GM21737 (cell line): ENCODE measurements around the gene SH3PXD2A.
"Not testable (repeated sequence)": the region's sequence is repeated elsewhere in the genome, so short reads cannot be mapped to it uniquely, and the experiment has no call there.

ENCODE experiments used
- ATAC-seq: cut with Tn5 transposase; IDR thresholded peaks from one replicate; pipeline ENCODE4 v1.9.1; 2021; ENCODE audit warnings: mild to moderate bottlenecking, moderate library complexity; ENCODE audit not compliant: unreplicated experiment

The SH3PXD2A gene

DNA sequence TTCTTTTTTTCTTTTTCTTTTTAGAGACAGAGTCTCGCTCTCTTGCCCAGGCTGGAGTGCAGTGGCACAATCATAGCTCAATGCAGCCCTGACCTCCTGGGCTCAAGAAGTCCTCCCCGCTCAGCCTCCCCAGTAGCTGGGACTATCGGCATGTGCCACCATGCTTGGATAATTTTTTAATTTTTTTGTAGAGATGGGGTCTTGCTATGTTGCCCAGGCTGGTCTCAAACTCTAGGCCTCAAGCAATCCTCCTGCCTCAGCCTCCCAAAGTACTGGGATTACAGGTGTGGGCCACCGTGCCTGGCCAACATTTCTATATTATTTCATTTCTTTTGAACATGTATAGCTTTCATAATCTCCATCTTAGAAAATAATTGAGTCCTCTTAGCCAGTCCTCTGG, 42.1 kb downstream of the SH3PXD2A start:
- not testable (repeated sequence) for ATAC-seq

DNA sequence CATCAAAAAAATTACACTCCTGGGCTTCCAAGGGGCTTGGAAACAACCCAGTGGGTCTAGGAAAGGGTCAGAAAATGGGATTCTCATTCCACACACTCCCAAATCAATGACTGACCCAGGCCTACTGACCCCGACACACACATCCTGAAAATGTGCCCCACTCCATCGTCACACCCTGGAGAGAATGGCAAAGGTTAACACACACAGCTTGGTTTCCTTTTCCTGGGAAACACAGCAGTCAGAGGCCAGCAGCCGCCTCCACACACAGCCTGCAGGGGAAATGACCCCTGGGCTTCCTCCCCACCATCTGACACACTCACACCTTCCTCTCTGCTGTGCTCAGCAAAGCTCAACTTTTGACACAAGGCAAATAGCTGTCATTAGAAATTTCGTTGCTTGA, 42.9 kb downstream of the SH3PXD2A start:
- no peak for ATAC-seq

DNA sequence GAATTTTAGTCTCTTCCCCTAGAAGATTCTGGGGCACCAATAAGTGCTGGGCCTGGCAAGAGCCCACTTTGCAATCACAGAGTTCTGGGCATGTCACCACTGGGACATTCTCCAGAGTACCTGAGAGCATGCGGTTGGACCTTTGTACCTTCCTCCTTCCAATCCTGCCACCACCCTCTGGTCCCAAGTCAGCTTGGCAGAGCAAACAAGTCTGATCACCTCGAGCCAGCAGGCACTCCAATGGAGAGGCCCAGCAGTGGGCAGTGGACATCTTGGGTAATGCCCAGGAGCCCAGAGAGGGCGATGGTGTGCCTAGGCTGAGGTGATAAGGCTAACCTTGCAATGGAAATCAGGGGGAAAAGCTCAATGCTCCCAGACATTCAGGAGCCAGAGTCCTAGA, 43.4 kb downstream of the SH3PXD2A start:
- ATAC-seq = no peak

DNA sequence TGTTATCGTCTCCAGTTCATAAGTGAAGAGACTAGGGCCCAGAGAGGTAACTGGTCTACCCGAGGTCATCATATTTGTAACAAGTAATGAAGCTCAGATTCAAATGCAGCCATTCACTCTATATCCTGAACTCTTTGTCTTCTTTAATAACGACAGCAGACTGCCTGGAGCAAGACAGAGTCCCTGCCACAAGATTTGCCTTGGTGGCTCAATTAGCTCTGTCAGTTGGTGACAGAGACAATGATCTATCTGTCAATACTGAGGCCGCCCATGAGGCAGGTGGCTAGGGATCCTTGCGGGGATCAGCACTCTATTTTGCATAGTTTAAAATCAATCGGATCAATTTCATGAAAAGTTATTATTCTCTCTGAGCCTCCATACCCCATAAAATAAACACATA, 43.9 kb downstream of the SH3PXD2A start:
- no peak for ATAC-seq

DNA sequence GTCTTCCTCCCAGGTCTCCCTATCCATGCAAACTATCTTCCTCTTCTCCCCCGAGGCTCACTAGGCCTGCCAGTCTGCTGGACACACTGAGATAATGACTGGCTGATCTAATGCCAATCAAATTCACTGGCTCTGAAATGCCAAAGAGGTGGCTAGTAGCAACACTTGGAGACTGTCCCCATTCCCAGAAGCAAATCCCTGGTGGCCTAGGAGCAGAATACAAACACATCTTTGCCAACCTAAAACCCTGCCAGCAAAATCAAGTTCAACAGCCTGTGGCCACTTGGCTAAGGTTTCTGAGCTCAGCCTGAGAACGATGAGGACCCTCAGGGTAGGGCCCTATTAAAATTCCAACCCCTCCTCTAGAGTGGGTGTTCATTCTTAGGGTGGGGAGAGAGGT, 46.6 kb downstream of the SH3PXD2A start:
- ATAC-seq = no peak

DNA sequence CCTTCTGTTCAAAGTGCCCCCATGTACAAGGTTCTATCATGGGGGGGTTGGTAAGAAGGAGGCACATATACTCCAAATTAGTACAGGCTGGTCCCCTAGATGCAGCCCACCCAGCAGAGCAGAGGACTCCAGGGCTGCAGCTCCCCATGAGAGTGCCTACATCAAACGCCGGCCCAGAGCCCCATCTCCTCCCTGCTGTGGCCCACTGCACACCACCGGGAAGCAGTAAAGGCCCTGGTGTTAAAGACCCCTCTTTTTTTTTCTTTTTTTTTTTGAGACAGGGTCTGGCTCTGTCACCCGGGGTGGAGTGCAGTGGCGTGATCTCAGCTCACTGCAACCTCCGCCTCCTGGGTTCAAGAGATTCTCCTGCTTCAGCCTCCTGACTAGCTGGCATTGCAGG, 47.4 kb downstream of the SH3PXD2A start:
- no peak for ATAC-seq

DNA sequence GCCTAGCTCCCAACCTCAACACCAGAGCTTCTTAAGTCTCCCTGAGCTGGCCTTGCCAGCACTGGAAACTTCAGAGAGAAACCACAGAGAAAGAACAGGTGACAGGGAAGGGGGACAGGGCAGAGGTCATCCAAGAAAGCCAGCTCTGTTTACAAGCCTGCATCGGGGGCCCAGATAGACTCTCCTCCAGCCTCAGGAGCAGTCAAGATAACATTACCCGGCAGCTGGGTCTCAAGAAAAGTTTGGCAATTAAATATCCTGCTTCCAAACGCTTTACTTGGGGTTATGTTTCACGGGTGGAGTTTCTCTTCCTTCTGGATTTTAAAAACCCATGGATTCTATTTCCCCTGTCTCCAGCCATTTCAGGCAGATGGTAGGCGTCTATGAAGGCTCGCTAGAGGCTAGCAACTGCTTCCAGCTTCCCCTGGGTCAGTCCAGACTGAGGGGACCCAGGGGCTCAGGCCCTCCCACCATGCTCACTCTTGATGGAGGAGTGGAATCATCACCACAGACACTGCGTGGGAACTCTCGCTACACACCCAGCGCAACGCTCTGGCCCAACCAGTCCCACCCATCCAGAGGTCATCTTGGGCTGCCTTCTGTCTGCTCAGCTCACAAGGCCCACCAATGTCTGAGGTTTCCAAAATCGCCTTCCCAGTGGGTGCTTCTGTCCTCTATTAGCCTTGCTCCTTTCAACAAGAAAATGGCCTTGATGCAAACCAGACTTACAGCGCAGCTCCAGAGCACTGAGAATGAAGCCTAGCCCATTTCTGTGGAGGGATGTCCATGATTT, 48.8 kb downstream of the SH3PXD2A start:
- no peak for ATAC-seq

DNA sequence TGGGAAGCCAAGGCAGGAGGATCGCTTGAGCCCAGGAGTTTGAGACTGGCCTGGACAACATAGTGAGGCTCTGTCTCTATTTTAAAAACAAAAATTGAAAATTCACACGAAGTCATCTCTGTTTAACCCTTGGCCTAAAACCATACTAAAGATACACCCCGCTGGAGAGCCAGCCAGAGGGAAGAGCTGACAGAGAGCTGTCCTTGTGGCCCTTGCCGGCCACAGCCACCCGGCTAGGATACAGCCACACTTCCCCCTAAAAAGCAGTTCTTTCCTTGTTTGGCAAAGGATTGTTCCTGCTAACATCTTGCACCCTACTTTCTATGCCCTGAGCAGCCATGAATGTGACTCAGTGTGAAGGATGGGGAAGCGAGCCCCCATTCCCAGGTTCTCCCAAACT, 49.6 kb downstream of the SH3PXD2A start:
- no peak for ATAC-seq

DNA sequence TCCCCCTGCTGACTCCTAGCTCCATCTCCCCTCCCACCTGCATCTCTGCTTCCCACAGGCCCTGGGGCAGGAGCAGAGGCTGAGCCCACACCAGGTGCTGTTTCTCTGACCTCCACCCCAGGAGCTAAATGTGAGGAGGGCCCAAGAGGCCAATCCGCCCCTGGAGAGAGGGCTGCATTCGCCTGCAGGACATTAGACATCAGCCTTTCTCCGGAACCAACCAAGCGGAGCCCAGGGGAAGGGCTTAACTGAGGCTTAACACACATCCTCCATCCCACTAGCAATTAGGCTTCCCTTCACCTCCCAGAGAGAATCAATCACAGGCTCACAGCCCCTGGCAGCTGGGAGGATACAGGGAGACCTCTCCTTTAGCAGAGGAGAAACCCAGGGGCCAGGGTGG, 50.5 kb downstream of the SH3PXD2A start:
- ATAC-seq = no peak

DNA sequence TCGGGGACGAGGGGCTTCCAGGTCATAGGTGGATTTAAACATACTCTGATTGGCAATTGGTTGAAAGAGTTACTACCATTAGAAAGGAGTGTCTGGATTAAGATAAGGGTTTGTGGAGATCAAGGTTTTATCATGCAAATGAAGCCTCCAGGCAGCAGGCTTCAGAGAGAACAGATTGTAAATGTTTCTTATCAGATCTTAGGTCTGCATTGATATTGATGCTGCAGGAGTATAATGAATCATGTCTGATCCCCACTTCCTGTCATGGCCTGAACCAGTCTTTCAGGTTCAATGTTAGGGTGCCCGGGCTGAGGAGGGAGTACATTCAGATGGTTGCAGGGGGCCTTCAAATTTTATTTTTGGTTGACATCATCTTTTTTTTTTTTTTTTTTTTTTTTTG, 51.4 kb downstream of the SH3PXD2A start:
- ATAC-seq = no peak

DNA sequence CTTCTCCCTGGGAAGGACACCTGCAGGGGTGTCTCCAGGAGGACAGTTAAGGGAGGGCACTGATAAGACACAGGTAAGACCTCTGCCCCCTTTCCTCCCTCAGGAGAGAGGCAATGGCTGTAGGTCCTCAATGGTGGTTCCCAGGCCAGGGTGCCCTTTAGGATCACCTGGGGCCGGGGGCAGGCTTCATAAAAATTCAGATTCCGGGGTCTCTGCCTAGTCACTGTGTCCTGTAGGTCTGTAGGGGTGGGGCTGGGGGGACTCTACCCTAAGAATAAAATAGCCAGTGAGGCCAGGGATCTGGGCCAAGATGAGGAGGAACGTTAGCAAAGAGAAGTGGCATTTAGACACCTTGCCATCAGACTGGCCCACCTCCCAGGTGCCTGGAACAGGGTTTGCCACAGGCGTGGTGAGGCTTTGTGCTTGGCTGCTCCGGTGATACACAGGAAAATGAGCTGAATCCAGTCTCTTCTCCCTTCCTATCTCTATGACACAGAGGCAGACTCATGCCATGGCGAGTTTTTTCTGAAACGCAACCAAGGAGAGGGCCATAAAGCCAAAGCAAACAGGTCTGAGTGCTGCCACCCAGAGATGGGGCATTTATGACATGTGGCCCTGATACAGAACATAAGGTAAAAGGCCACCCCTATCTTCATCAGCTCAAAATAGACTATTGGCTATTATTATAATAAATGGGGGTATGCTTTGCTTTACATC, 52.6 kb downstream of the SH3PXD2A start:
- ATAC-seq = no peak

DNA sequence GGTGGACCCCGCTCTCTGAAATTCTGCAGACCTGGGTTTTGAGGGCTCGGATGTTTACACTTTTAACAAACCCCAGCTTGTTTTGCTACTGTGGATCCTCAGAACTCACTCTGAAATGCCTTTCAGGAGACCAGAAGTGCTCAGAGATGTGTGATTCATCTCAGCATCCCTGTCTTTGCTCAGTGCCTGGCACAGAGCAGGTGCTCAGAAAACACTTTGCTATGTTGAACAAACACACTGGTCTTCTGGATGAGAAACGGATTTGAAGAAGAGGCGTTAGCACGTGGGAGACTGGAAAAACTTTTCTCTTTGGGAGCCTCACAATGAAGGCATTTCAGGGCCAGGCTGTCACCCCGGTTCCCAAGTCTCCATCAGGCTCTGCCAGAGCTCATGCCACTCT, 53.3 kb downstream of the SH3PXD2A start:
- no peak for ATAC-seq

DNA sequence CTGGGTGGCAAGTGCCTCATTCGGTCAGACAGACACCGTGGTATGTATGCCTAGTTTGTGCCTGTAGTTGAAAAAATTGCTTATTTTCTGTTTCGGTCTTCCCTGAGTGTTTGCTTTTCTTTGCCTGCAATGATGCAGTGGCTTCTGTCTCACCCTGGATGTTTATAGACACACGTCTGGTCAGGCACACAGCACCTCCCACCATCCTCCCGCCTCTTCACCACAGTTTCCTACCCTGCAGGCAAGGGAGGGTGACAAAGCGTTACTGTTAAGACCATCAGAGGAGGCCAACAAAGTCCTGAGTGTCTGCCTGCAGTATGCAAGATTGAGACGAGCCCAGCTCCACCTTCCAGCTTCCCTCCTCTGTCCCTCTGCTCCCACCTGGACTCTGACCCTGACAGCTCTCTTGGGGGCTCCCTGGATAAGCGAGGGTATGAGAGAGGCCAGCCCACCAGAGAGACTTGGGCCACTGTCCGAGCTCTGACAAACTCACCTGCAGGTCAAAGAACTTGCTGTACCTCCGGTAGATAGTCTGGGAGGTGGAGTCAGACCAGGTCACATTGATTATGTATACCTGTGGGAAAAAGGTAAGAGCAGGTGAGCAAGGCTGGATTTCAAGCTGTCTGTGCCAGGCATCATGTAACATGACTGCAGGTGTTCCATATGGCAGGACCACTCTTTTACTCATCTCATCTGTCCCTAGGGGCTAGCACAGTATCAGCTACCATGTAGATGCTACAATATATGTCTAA, 54.4 kb downstream of the SH3PXD2A start:
- ATAC-seq = peak; percentile 93

DNA sequence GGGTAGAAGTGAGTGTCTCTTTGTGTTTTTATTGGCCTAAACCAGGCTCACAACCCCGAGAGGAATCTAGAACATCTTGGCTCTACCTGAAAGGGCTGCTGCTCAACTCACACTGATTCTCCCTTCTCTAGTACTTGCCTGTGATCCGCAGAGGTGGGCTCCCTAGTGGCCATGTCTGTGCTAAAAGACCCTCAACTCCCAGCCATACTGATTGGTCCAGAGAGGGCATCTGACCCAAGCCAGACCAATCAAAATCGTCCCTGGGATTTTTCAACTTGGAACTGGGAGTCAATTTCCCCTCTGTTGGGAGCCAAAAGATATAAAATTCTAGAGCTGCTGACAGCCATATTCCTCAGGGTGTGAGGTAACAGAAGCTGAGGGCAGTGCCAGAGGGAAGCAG, 55.3 kb downstream of the SH3PXD2A start:
- no peak for ATAC-seq

DNA sequence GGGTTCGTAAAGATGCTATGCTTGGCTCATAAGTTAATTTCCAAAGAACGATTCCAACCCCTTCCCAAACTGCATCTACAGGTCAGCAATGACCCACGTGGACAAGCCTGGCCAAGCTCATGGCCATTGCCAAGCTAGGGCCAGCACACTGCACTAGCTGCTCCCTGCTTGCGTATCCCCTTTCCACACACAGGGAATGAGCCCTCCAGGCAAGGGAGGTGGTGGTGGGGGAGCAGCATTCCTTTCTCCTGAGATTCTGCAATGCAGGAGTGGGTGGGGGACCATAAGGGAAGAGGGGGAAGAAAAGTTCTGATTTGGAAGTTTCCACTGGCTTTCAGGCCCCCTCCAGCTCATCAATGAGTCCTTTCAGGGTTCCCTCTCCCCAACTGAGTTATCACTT, 56.0 kb downstream of the SH3PXD2A start:
- no peak for ATAC-seq

DNA sequence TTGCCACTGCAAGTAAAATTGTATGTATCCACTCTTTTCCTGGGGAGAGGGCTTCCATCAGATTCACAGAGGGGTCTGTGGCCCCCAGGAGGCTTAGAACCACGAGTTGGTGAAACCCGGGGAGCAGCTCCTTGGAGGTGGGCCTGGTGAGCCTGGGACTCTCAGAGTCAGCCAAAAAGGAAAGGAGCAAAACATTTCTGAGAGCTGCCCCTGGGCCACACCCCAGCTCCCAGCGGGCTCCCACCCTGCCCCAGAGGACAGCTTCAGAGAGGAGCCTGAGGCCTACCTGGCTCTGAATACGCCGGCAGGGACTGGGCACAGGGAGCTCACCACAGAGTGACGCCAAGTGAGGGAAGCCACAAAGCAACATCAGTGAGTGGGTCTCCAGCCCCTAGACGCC, 56.9 kb downstream of the SH3PXD2A start:
- no peak for ATAC-seq

DNA sequence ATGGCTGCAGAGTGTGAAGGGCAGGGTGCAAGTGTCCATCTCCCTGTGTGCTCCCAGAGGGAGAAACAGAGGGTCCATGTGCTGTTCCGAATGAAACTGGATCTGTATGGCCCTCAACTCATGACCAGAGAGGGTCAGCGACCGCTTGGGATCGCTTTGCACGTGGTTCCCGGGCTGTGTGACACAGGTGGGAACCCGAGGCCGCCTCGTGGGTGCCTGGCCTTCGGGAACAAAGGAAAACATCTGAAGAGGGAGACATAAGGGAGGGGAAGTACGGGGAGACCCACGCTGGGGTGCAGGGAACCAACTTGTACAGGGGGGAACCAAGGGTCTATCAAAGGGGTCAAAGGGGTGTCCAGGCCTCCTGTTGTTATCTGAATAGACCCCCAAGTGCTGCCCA, 57.5 kb downstream of the SH3PXD2A start:
- no peak for ATAC-seq

DNA sequence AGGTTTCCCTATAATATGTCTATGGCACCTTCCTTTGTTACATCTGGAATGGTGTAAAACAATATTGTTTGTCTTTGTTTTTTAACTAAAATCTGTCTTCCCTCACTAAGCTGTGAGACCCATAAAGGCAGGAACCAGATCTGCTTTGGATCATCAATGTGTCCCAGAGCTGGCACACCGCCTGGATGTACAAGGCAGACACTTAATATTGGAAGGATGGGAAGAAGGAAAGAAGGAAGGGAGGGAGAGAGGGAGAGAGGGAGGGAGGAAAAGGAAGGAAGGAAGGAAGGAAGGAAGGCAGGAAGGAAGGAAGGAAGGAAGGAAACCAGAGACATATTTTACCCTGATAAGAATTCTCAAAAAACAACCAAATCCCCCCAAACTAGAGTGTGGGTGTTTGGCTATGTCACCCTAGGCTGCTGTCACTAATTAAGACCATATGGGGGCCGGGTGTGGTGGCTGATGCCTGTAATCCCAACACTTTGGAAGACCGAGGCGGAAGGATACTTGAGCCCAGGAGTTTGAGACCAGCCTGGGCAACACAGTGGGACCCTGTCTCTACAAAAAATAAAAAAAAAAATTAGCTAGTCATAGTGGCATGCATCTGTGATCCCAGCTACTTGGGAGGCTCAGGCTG, 59.6 kb downstream of the SH3PXD2A start:
- no peak for ATAC-seq

DNA sequence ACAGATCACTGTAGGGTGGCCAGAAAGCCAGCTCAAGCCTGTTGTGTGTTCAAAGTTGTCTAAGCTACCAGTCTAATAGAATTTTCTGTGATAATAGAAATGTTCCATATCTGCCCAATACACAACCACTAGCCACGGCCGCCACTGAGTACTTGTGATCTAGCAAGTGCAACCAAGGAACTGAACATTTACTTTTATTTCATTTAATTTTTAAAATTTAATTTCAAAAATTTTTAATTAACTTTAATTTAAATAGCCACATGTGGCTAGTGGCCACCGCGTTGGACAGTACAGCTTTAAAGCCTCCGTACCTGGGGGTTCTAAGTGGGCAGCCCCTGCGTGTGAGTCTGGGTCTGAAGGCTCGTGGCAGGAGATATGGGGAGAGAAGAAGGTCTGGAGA, 60.4 kb downstream of the SH3PXD2A start:
- ATAC-seq = no peak

DNA sequence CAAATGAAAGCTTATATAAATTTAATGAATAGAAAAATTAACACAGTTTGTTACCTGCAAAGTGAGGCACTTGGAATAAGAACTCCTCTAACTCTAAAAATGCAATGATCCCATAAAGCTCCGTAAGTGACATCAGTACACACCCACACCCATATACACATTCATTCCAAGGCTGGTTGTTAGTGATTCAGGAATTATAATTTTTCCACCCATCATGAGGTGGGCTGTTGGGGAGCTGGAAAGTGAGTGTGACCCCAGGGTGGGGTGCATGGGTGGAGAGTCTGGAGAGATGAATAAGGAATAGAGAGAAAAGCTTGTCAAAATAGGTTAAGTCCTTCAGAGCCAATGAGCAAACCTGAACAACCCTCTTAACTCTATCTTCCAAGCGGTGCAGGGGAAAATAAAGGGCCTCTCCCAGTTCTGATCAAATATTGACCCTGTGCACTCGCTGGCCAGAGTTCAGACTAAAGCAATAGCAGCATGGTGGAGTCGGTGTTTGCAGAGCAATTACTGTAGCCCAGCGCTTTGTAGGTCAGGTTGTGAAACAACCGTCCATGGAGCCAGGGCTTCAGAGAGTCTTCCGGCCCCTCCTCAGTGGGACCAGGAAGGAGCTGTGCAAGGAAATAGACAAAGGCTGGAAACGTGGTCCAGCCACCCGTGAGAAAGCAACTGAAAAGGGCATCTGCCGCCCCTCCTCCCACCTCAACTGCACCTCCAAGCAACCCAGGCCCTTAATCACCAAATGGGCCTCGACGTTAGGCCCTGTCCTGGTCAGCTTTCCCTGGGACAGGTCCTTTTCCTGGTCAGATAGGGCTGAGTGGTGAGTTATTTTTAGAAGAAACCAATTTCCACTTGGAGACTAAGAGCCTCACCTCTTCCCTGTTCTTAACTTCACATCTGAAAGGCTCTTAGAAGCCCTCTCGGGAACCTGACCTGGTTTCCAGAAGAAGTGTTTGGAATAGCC, 61.2 kb downstream of the SH3PXD2A start:
- ATAC-seq = no peak
